MM.1S (cell line): ENCODE data around the gene TECPR2.

Experiments used
- EZH2 ChIP-seq: fragments of 300-600 bp; sonication (generic); optimal IDR thresholded peaks from 2 replicates; pipeline ENCODE3; 2017; ENCODE audit warnings: low read depth, mild to moderate bottlenecking, antibody characterized with exemption, low read length, mixed read lengths
- TF ChIP-seq, protein P1 (sequence below): fragments of 300-600 bp; sonication (generic); IDR thresholded peaks from 2 replicates; pipeline ENCODE4 v1.5.1; 2016; ENCODE audit warnings: antibody characterized with exemption, low read length, mixed read lengths

DNA sequence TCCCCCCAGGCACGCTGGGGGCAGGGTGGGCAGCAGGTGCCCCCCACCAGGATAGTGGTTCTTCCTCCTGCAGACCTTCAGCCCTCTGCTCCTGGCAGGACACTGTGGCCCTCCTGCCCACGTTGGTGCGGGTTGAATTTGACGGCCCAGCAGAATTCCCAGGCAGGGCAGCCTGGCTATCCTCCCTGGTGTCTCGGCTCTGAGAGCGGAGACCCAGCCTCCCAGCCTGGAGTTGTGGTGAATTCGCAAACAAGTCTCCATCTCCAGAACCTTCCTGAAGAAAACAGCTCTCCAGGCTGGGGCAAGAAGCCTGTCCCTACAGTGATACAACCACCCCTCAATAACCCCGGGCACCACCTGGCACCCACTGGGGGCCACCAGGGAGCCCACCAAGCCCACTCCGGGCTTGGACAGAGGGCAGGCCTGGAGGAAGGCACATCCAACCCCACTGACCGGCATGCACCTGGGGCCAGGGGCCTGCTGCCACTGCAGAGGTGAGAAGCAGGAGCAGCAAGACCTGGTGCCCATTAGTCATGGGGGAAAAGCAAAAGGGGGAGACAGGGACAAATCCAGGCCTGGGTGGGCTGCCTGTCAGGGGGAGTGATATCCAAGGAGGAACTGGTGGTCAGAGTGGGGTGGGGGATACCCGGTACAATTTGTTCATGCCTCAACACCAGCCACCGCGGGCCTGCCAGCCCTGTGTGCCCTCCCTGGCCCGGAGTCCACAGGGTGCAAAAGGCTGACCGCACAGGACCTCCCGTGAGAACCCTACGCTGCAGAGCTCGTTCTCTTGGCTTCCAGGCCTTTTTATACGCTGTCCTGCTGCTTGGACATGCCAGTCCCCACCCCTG, 143.3 kb downstream of the TECPR2 start:
- TF ChIP-seq EZH2, result no peak
- TF ChIP-seq, protein P1, sequence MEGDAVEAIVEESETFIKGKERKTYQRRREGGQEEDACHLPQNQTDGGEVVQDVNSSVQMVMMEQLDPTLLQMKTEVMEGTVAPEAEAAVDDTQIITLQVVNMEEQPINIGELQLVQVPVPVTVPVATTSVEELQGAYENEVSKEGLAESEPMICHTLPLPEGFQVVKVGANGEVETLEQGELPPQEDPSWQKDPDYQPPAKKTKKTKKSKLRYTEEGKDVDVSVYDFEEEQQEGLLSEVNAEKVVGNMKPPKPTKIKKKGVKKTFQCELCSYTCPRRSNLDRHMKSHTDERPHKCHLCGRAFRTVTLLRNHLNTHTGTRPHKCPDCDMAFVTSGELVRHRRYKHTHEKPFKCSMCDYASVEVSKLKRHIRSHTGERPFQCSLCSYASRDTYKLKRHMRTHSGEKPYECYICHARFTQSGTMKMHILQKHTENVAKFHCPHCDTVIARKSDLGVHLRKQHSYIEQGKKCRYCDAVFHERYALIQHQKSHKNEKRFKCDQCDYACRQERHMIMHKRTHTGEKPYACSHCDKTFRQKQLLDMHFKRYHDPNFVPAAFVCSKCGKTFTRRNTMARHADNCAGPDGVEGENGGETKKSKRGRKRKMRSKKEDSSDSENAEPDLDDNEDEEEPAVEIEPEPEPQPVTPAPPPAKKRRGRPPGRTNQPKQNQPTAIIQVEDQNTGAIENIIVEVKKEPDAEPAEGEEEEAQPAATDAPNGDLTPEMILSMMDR, result no peak
